Common myeloid progenitor, CD34-positive (primary cell): Measurements from ENCODE around the gene EPB41L5.

Experiments used
- CTCF ChIA-PET: fragments of 350-600 bp; sonication (Branson Sonifier 250); formaldehyde crosslinking; loops from one replicate; lab custom pipeline; 2021; ENCODE audit warnings: antibody characterized with exemption; lab: Charles Lee
- POLR2A ChIA-PET: fragments of 350-600 bp; sonication (Branson Sonifier 250); formaldehyde crosslinking; loops from one replicate; lab custom pipeline; 2021; ENCODE audit warnings: antibody characterized with exemption; lab: Charles Lee
- DNase-seq, 3 donors: peaks; one replicate each; pipeline versions ENCODE4 v3.0.0 to v3.0.0-alpha.2; 2013
- H3K27ac ChIP-seq, 2 experiments: 1 replicate in 1 of 2; 2 replicates in 1 of 2; pipeline ENCODE4 v1.7.0; 2013; ENCODE audit warnings: inconsistent platforms in 2 of 2, low read length in 2 of 2, mild to moderate bottlenecking in 2 of 2, low read depth in 1 of 2, moderate library complexity in 1 of 2; ENCODE audit not compliant: severe bottlenecking in 2 of 2, insufficient read depth in 1 of 2, poor library complexity in 1 of 2
- H3K27me3 ChIP-seq, 5 experiments: replicated peaks in 2 of 5; 1 replicate in 3 of 5; 2 replicates in 2 of 5; pipeline versions ENCODE4 v1.6.1 to v1.7.0; 2013; ENCODE audit warnings: low read length in 4 of 5, mild to moderate bottlenecking in 2 of 5, moderate library complexity in 2 of 5, inconsistent platforms in 1 of 5; ENCODE audit not compliant: insufficient read depth in 5 of 5, control insufficient read depth in 4 of 5
- H3K36me3 ChIP-seq, 4 experiments: 1 replicate in 2 of 4; 2 replicates in 2 of 4; pipeline versions ENCODE4 v1.6.1 to v1.7.0; 2013; ENCODE audit warnings: low read length in 3 of 4, control low read depth in 1 of 4, mild to moderate bottlenecking in 1 of 4; ENCODE audit not compliant: control insufficient read depth in 4 of 4, insufficient read depth in 4 of 4
- H3K4me1 ChIP-seq, 4 experiments: 1 replicate in 3 of 4; 2 replicates in 1 of 4; pipeline versions ENCODE4 v1.6.1 to v1.7.1; 2013; ENCODE audit warnings: low read length in 3 of 4, mild to moderate bottlenecking in 3 of 4, control low read depth in 1 of 4, inconsistent platforms in 1 of 4, moderate library complexity in 1 of 4; ENCODE audit not compliant: control insufficient read depth in 4 of 4, insufficient read depth in 4 of 4; ENCODE audit errors: control extremely low read depth in 1 of 4
- H3K4me3 ChIP-seq, 7 experiments: 1 replicate in 4 of 7; 2 replicates in 3 of 7; pipeline versions ENCODE4 v1.5.1 to v1.7.0; 2013; ENCODE audit warnings: mild to moderate bottlenecking in 7 of 7, low read length in 6 of 7, moderate library complexity in 6 of 7, inconsistent platforms in 2 of 7, low read depth in 2 of 7, control low read depth in 1 of 7; ENCODE audit not compliant: insufficient read depth in 4 of 7, control insufficient read depth in 1 of 7; ENCODE audit errors: extremely low read depth in 1 of 7
- H3K9me3 ChIP-seq, 5 experiments: 1 replicate in 4 of 5; 2 replicates in 1 of 5; pipeline versions ENCODE4 v1.6.1 to v1.7.1; 2013; ENCODE audit warnings: low read length in 4 of 5, mild to moderate bottlenecking in 2 of 5, inconsistent platforms in 1 of 5, low read depth in 1 of 5, moderate library complexity in 1 of 5; ENCODE audit not compliant: control insufficient read depth in 4 of 5, insufficient read depth in 2 of 5; ENCODE audit errors: control extremely low read depth in 1 of 5
- WGBS: methylation state at CpG from one replicate; pipeline ENCODE4 v1.1.5; 2013; ENCODE audit not compliant: insufficient coverage; 5-methylcytosine and 5-hydroxymethylcytosine counted together

EPB41L5 gene

GRCh38 chr2:120094795-120095194, 81.9 kb downstream of the EPB41L5 start:
- DNase-seq: no peak
- H3K36me3 ChIP-seq: no peaks in the 10 kb centered on the region
- no peak overlapping the region for H3K27ac ChIP-seq
- no peaks in the 10 kb centered on the region for H3K9me3 ChIP-seq
- H3K27me3 ChIP-seq: no peaks in the 10 kb centered on the region
- ChIA-PET POLR2A (no interaction called here), CTCF (no interaction called here)
- H3K4me3 ChIP-seq: no peak overlapping the region
- no peaks in the 10 kb centered on the region for H3K4me1 ChIP-seq
- WGBS: no CpG with 5 or more reads among the region's 1 CpG

GRCh38 chr2:120100627-120101026, 87.8 kb downstream of the EPB41L5 start:
- no peaks in the 10 kb centered on the region for H3K4me1 ChIP-seq
- ChIA-PET CTCF (interaction anchor here (0.9 kb wide), 1 partner anchor 207 kb away, joined by 3 read pairs; no protein-coding TSS in a partner anchor), POLR2A (no interaction called here)
- no peaks in the 10 kb centered on the region for H3K9me3 ChIP-seq
- no peak overlapping the region for H3K27ac ChIP-seq
- DNase-seq: no peak
- no CpG with 5 or more reads among the region's 1 CpG for WGBS
- no peaks in the 10 kb centered on the region for H3K27me3 ChIP-seq
- no peak overlapping the region for H3K4me3 ChIP-seq
- no peaks in the 10 kb centered on the region for H3K36me3 ChIP-seq

- no peak overlapping the region for H3K27ac ChIP-seq
- WGBS: 100% methylated on average over 4 of the region's 4 CpGs
- CTCF ChIA-PET: no interaction called here
Measured at GRCh38 chr2:120103723-120104467, 91.0 kb downstream of the EPB41L5 start.

GRCh38 chr2:120104772-120105171, 91.9 kb downstream of the EPB41L5 start:
- CTCF ChIA-PET: interaction anchor here (1.1 kb wide), 1 partner anchor 70 kb away, joined by 10 read pairs; no protein-coding TSS in a partner anchor
- DNase-seq: no peak
- no peaks in the 10 kb centered on the region for H3K27me3 ChIP-seq
- no peak overlapping the region for H3K27ac ChIP-seq
- no peaks in the 10 kb centered on the region for H3K9me3 ChIP-seq
- H3K4me3 ChIP-seq: no peak overlapping the region
- H3K36me3 ChIP-seq: no peaks in the 10 kb centered on the region
- POLR2A ChIA-PET: no interaction called here
- H3K4me1 ChIP-seq: peaks cover 7 to 13% (median 9%) of the 10 kb centered on the region in 4 experiments
- WGBS: no CpG with 5 or more reads among the region's 1 CpG

More at GRCh38 chr2:120103723-120104467, 91.0 kb downstream of the EPB41L5 start:
- no peak overlapping the region for H3K4me3 ChIP-seq
- no peaks in the 10 kb centered on the region for H3K36me3 ChIP-seq
- POLR2A ChIA-PET: no interaction called here
- peaks cover 1 to 4% (median 2%) of the 10 kb centered on the region in 4 experiments for H3K4me1 ChIP-seq
- no peaks in the 10 kb centered on the region for H3K9me3 ChIP-seq
- no peaks in the 10 kb centered on the region for H3K27me3 ChIP-seq
- DNase-seq: no peak

- DNase-seq: no peak
- ChIA-PET POLR2A (no interaction called here), CTCF (interaction anchor here (1.1 kb wide), 1 partner anchor 70 kb away, joined by 10 read pairs; no protein-coding TSS in a partner anchor)
- Histone ChIP-seq H3K27me3 (no peaks in the 10 kb centered on the region), H3K27ac (no peak overlapping the region), H3K4me1 (peaks cover 7 to 13% (median 9%) of the 10 kb centered on the region in 4 experiments), H3K36me3 (no peaks in the 10 kb centered on the region), H3K9me3 (no peaks in the 10 kb centered on the region), H3K4me3 (no peak overlapping the region)
- WGBS: no CpG with 5 or more reads among the region's 2 CpGs
Measured at GRCh38 chr2:120105360-120105759, 92.5 kb downstream of the EPB41L5 start.

- ChIA-PET CTCF (interaction anchor here (0.8 to 2.7 kb wide), 3 partner anchors 204 to 591 kb away, joined by 3 to 12 read pairs (median 3); no protein-coding TSS in a partner anchor), POLR2A (no interaction called here)
- DNase-seq: no peak
- Histone ChIP-seq H3K36me3 (no peaks in the 10 kb centered on the region), H3K27ac (no peak overlapping the region), H3K4me3 (no peak overlapping the region), H3K9me3 (no peaks in the 10 kb centered on the region), H3K4me1 (peaks cover 7 to 13% (median 9%) of the 10 kb centered on the region in 4 experiments), H3K27me3 (no peaks in the 10 kb centered on the region)
Measured at GRCh38 chr2:120108049-120108448, 95.2 kb downstream of the EPB41L5 start.

GRCh38 chr2:120108749-120109148, 95.9 kb downstream of the EPB41L5 start:
- no CpG with 5 or more reads among the region's 1 CpG for WGBS
- no peak overlapping the region for H3K27ac ChIP-seq

More at GRCh38 chr2:120108749-120109148, 95.9 kb downstream of the EPB41L5 start:
- H3K4me1 ChIP-seq: peaks cover 7 to 13% (median 9%) of the 10 kb centered on the region in 4 experiments
- peak in 1 of 3 donors; percentile 0 for DNase-seq
- ChIA-PET POLR2A (no interaction called here), CTCF (interaction anchor here (0.8 to 3.0 kb wide), 6 partner anchors 60 to 591 kb away, joined by 3 to 22 read pairs (median 3); no protein-coding TSS in a partner anchor)
- H3K27me3 ChIP-seq: no peaks in the 10 kb centered on the region
- H3K36me3 ChIP-seq: no peaks in the 10 kb centered on the region
- no peak overlapping the region for H3K4me3 ChIP-seq
- H3K9me3 ChIP-seq: no peaks in the 10 kb centered on the region
